Measurements from ENCODE around the gene MARCHF10.

The MARCHF10 gene

GRCh38 chr17:62661337-62661736 is 146.8 kb downstream of the MARCHF10 start:
- Histone ChIP-seq H3K27me3 (replicated peaks in 2 of 5; ENCODE audit: control insufficient read depth in 4 of 5, insufficient read depth in 5 of 5, low read length in 4 of 5) (no peaks in the 10 kb centered on the region), H3K4me3 (ENCODE audit: control insufficient read depth in 1 of 7, extremely low read depth in 1 of 7, insufficient read depth in 4 of 7, low read depth in 2 of 7, low read length in 6 of 7) (no peak overlapping the region), H3K4me1 (ENCODE audit: control extremely low read depth in 1 of 4, control insufficient read depth in 4 of 4, insufficient read depth in 4 of 4, low read length in 3 of 4) (peaks cover 0 to 4% (median 0%) of the 10 kb centered on the region in 4 experiments), H3K27ac (ENCODE audit: insufficient read depth in 1 of 2, low read depth in 1 of 2, low read length in 2 of 2, poor library complexity in 1 of 2, severe bottlenecking in 2 of 2) (no peak overlapping the region), H3K36me3 (ENCODE audit: control insufficient read depth in 4 of 4, insufficient read depth in 4 of 4, low read length in 3 of 4) (no peaks in the 10 kb centered on the region), H3K9me3 (ENCODE audit: control extremely low read depth in 1 of 5, control insufficient read depth in 4 of 5, insufficient read depth in 2 of 5, low read depth in 1 of 5, low read length in 4 of 5) (peaks cover 0 to 12% (median 4%) of the 10 kb centered on the region in 5 experiments)
- CTCF ChIA-PET = no interaction called here
- DNase-seq = no peak
- WGBS (ENCODE audit: insufficient coverage) = no CpG with 5 or more reads among the region's 1 CpG
- POLR2A ChIA-PET = no interaction called here

DNA sequence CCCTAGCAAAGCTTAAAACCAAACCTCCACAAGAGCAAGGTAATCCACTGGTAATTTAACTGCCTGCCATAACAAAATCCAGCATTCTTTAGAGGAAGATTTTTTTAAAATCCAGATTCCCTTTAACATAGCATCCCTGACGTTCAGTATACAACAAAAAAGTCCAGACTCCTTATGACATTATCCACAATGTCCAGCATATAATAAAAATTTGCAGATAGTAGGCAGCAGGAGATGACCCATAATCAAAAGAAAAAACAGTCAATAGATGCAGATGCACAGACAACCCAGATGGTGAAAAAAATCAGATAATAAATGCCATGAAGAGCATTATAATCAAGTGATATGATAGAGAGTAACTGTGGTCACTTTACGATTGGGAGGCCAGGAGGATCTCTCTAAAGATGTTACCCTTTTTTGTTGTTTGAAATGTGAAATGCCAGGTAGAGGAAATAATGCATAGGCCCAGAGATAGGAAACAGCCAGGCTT is 147.4 kb downstream of the MARCHF10 start:
- 96% methylated on average over 2 of the region's 2 CpGs for WGBS (ENCODE audit: insufficient coverage)
- peaks cover 0 to 4% (median 0%) of the 10 kb centered on the region in 4 experiments for H3K4me1 ChIP-seq (ENCODE audit: control extremely low read depth in 1 of 4, control insufficient read depth in 4 of 4, insufficient read depth in 4 of 4, low read length in 3 of 4)

DNA sequence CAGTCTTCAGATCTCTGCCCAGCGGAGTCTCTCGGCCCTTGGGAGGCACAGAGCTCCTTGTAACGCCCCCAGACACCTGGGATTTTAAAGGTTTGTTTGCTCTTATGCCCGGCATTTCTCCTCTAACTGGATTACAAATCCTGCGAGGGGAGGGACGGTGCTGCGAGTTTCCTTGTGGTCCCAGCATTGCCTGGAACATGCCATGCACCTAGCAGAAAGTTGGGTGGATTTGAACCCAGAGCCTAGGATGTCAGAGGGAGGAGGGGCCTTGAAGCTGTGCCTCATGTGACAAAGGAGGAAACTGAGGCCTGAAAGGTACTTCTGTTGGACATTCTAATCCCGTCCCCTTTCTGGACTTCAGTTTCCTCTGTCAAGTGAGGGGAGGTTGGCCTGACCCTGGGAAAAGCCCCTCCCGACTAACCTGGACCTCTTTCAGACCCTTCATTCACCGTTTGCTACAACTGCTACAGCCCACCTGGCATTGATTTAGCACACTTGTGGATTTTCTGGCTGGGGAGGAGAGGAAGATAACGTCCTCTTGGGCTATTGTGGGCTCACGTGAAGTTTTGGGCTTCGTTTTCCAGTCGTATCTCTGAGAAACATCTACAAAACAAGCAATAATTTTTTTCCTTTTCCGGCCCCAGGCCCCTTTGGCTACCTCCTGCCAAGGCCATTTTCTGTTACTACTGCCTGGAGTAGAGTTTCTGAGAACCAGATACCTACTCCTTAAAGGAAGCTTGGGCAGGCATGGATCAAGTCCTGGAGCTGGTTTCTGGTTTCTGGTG is 149.8 kb downstream of the MARCHF10 start:
- DNase-seq = no peak
- no peaks in the 10 kb centered on the region for H3K27me3 ChIP-seq (replicated peaks in 2 of 5; ENCODE audit: control insufficient read depth in 4 of 5, insufficient read depth in 5 of 5, low read length in 4 of 5)
- WGBS (ENCODE audit: insufficient coverage) = 91% methylated on average over 10 of the region's 15 CpGs
- H3K9me3 ChIP-seq (ENCODE audit: control extremely low read depth in 1 of 5, control insufficient read depth in 4 of 5, insufficient read depth in 2 of 5, low read depth in 1 of 5, low read length in 4 of 5) = peaks cover 0 to 12% (median 4%) of the 10 kb centered on the region in 5 experiments
- H3K4me3 ChIP-seq (ENCODE audit: control insufficient read depth in 1 of 7, extremely low read depth in 1 of 7, insufficient read depth in 4 of 7, low read depth in 2 of 7, low read length in 6 of 7) = no peak overlapping the region
- H3K27ac ChIP-seq (ENCODE audit: insufficient read depth in 1 of 2, low read depth in 1 of 2, low read length in 2 of 2, poor library complexity in 1 of 2, severe bottlenecking in 2 of 2) = no peak overlapping the region
- CTCF ChIA-PET = interaction anchor here (2.2 kb wide), 1 partner anchor 14 kb away, joined by 7 read pairs; no protein-coding TSS in a partner anchor
- H3K4me1 ChIP-seq (ENCODE audit: control extremely low read depth in 1 of 4, control insufficient read depth in 4 of 4, insufficient read depth in 4 of 4, low read length in 3 of 4) = peaks cover 0 to 17% (median 11%) of the 10 kb centered on the region in 4 experiments
- POLR2A ChIA-PET = no interaction called here
- H3K36me3 ChIP-seq (ENCODE audit: control insufficient read depth in 4 of 4, insufficient read depth in 4 of 4, low read length in 3 of 4) = no peaks in the 10 kb centered on the region

More for the DNA sequence above, 147.4 kb downstream of the MARCHF10 start:
- Histone ChIP-seq H3K36me3 (ENCODE audit: control insufficient read depth in 4 of 4, insufficient read depth in 4 of 4, low read length in 3 of 4) (no peaks in the 10 kb centered on the region), H3K4me3 (ENCODE audit: control insufficient read depth in 1 of 7, extremely low read depth in 1 of 7, insufficient read depth in 4 of 7, low read depth in 2 of 7, low read length in 6 of 7) (no peak overlapping the region), H3K27ac (ENCODE audit: insufficient read depth in 1 of 2, low read depth in 1 of 2, low read length in 2 of 2, poor library complexity in 1 of 2, severe bottlenecking in 2 of 2) (no peak overlapping the region), H3K9me3 (ENCODE audit: control extremely low read depth in 1 of 5, control insufficient read depth in 4 of 5, insufficient read depth in 2 of 5, low read depth in 1 of 5, low read length in 4 of 5) (peaks cover 0 to 12% (median 4%) of the 10 kb centered on the region in 5 experiments), H3K27me3 (replicated peaks in 2 of 5; ENCODE audit: control insufficient read depth in 4 of 5, insufficient read depth in 5 of 5, low read length in 4 of 5) (no peaks in the 10 kb centered on the region)
- POLR2A ChIA-PET = no interaction called here
- no peak for DNase-seq
- CTCF ChIA-PET = no interaction called here

GRCh38 chr17:62657690-62658089 is 150.4 kb downstream of the MARCHF10 start:
- ChIA-PET POLR2A (no interaction called here), CTCF (interaction anchor here (2.2 kb wide), 1 partner anchor 15 kb away, joined by 7 read pairs; no protein-coding TSS in a partner anchor)
- Histone ChIP-seq H3K4me3 (ENCODE audit: control insufficient read depth in 1 of 7, extremely low read depth in 1 of 7, insufficient read depth in 4 of 7, low read depth in 2 of 7, low read length in 6 of 7) (no peak overlapping the region), H3K4me1 (ENCODE audit: control extremely low read depth in 1 of 4, control insufficient read depth in 4 of 4, insufficient read depth in 4 of 4, low read length in 3 of 4) (peaks cover 0 to 22% (median 18%) of the 10 kb centered on the region in 4 experiments), H3K9me3 (ENCODE audit: control extremely low read depth in 1 of 5, control insufficient read depth in 4 of 5, insufficient read depth in 2 of 5, low read depth in 1 of 5, low read length in 4 of 5) (peaks cover 0 to 12% (median 4%) of the 10 kb centered on the region in 5 experiments), H3K27ac (ENCODE audit: insufficient read depth in 1 of 2, low read depth in 1 of 2, low read length in 2 of 2, poor library complexity in 1 of 2, severe bottlenecking in 2 of 2) (no peak overlapping the region), H3K27me3 (replicated peaks in 2 of 5; ENCODE audit: control insufficient read depth in 4 of 5, insufficient read depth in 5 of 5, low read length in 4 of 5) (no peaks in the 10 kb centered on the region), H3K36me3 (ENCODE audit: control insufficient read depth in 4 of 4, insufficient read depth in 4 of 4, low read length in 3 of 4) (no peaks in the 10 kb centered on the region)
- 100% methylated on average over 8 of the region's 9 CpGs for WGBS (ENCODE audit: insufficient coverage)
- no peak for DNase-seq

DNA sequence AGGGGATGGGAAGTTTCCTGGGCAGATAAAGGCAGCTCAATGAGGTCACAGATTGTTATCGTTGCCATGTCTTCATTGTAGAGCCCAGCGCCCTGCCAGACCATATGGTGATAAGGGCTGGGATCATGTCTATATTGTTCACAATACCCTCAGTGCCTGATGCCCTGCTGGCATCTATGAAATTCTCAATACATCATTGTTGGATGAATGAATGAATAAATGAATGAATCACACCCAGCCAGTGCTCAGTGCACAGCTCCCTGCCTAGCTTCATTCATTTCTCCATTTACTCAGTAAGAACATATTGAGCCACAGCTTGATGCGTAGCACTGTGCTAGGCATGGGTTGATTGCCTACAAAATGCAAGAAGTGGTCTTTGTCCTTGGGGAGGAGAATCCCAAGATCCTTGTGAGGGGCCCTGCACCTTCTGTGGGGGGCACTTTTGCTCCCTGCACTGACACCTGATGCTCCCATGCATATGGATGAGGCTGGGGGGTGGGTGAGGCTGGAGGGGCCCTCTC is 150.9 kb downstream of the MARCHF10 start:
- no peaks in the 10 kb centered on the region for H3K36me3 ChIP-seq (ENCODE audit: control insufficient read depth in 4 of 4, insufficient read depth in 4 of 4, low read length in 3 of 4)
- no peak overlapping the region for H3K4me3 ChIP-seq (ENCODE audit: control insufficient read depth in 1 of 7, extremely low read depth in 1 of 7, insufficient read depth in 4 of 7, low read depth in 2 of 7, low read length in 6 of 7)
- no peak for DNase-seq
- no CpG with 5 or more reads among the region's 3 CpGs for WGBS (ENCODE audit: insufficient coverage)
- H3K9me3 ChIP-seq (ENCODE audit: control extremely low read depth in 1 of 5, control insufficient read depth in 4 of 5, insufficient read depth in 2 of 5, low read depth in 1 of 5, low read length in 4 of 5) = peaks cover 0 to 12% (median 4%) of the 10 kb centered on the region in 5 experiments
- peaks cover 0 to 26% (median 21%) of the 10 kb centered on the region in 4 experiments for H3K4me1 ChIP-seq (ENCODE audit: control extremely low read depth in 1 of 4, control insufficient read depth in 4 of 4, insufficient read depth in 4 of 4, low read length in 3 of 4)
- ChIA-PET POLR2A (interaction anchor here (0.8 kb wide), 1 partner anchor 15 kb away, joined by 4 read pairs; no protein-coding TSS in a partner anchor), CTCF (interaction anchor here (1.1 kb wide), 1 partner anchor 15 kb away, joined by 5 read pairs; no protein-coding TSS in a partner anchor)
- H3K27ac ChIP-seq (ENCODE audit: insufficient read depth in 1 of 2, low read depth in 1 of 2, low read length in 2 of 2, poor library complexity in 1 of 2, severe bottlenecking in 2 of 2) = no peak overlapping the region
- no peaks in the 10 kb centered on the region for H3K27me3 ChIP-seq (replicated peaks in 2 of 5; ENCODE audit: control insufficient read depth in 4 of 5, insufficient read depth in 5 of 5, low read length in 4 of 5)

- POLR2A ChIA-PET = interaction anchor here (0.8 kb wide), 1 partner anchor 16 kb away, joined by 4 read pairs; no protein-coding TSS in a partner anchor
- DNase-seq = no peak
- no peak overlapping the region for H3K27ac ChIP-seq (ENCODE audit: insufficient read depth in 1 of 2, low read depth in 1 of 2, low read length in 2 of 2, poor library complexity in 1 of 2, severe bottlenecking in 2 of 2)
- H3K4me1 ChIP-seq (ENCODE audit: control extremely low read depth in 1 of 4, control insufficient read depth in 4 of 4, insufficient read depth in 4 of 4, low read length in 3 of 4) = peaks cover 0 to 33% (median 26%) of the 10 kb centered on the region in 4 experiments
- no peak overlapping the region for H3K4me3 ChIP-seq (ENCODE audit: control insufficient read depth in 1 of 7, extremely low read depth in 1 of 7, insufficient read depth in 4 of 7, low read depth in 2 of 7, low read length in 6 of 7)
- H3K36me3 ChIP-seq (ENCODE audit: control insufficient read depth in 4 of 4, insufficient read depth in 4 of 4, low read length in 3 of 4) = no peaks in the 10 kb centered on the region
- H3K27me3 ChIP-seq (replicated peaks in 2 of 5; ENCODE audit: control insufficient read depth in 4 of 5, insufficient read depth in 5 of 5, low read length in 4 of 5) = no peaks in the 10 kb centered on the region
- CTCF ChIA-PET = interaction anchor here (1.1 to 1.7 kb wide), 2 partner anchors 15 to 99 kb away, joined by 3 to 5 read pairs; no protein-coding TSS in a partner anchor
- peaks cover 0 to 12% (median 4%) of the 10 kb centered on the region in 5 experiments for H3K9me3 ChIP-seq (ENCODE audit: control extremely low read depth in 1 of 5, control insufficient read depth in 4 of 5, insufficient read depth in 2 of 5, low read depth in 1 of 5, low read length in 4 of 5)
- WGBS (ENCODE audit: insufficient coverage) = 100% methylated on average over 1 of the region's 1 CpG
Observed at GRCh38 chr17:62656446-62656845, 151.7 kb downstream of the MARCHF10 start.
